ENCODE results near the gene CPA2. TPM values are rescaled to one million over a fixed set of nuclear protein-coding genes. Genes with fewer than 3 reads are reported as not detected.

The CPA2 gene
- polyA plus RNA-seq, 1 donor (not counting 4 experiments of a cell fraction or from before 2014, with no cell fraction given): 0.33 TPM

GRCh38 chr7:130337410-130337971, 70.8 kb downstream of the CPA2 start:
- Histone ChIP-seq H3K9me3 (ENCODE audit: control insufficient read depth, low read depth, low read length) (no peaks in the 10 kb centered on the region), H2AFZ (ENCODE audit: control insufficient read depth, low read length) (no peak overlapping the region), H3K79me2 (ENCODE audit: control insufficient read depth, insufficient read depth, low read length) (no peaks in the 10 kb centered on the region), H3K9ac (ENCODE audit: control insufficient read depth, extremely low read depth, insufficient read depth, low read length) (no peak overlapping the region), H3K27ac (ENCODE audit: control insufficient read depth, insufficient read depth, low read length) (no peak overlapping the region), H3K4me3 (ENCODE audit: control insufficient read depth in 2 of 3, extremely low read depth in 1 of 3, insufficient read depth in 2 of 3, low read depth in 1 of 3, low read length in 3 of 3) (no peak overlapping the region), H3K27me3 (ENCODE audit: control insufficient read depth, extremely low read depth, insufficient read depth, low read length) (no peaks in the 10 kb centered on the region), H3K36me3 (ENCODE audit: control insufficient read depth in 2 of 2, extremely low read depth in 1 of 2, insufficient read depth in 2 of 2, low read length in 2 of 2) (no peaks in the 10 kb centered on the region), H3K4me2 (ENCODE audit: control insufficient read depth, extremely low read depth, insufficient read depth, low read depth, low read length) (no peak overlapping the region), H3K4me1 (ENCODE audit: control insufficient read depth, extremely low read depth, insufficient read depth, low read length) (no peaks in the 10 kb centered on the region), H3K9me1 (ENCODE audit: control insufficient read depth, extremely low read depth, insufficient read depth, low read length) (no peaks in the 10 kb centered on the region), H4K20me1 (ENCODE audit: control insufficient read depth, extremely low read depth, insufficient read depth, low read length) (no peaks in the 10 kb centered on the region)
- TF ChIP-seq CTCF (optimal IDR thresholded peaks at IDR 0.05 in 1 of 3, IDR thresholded peaks at IDR 0.05 in 1 of 3, conservative IDR thresholded peaks at IDR 0.05 in 1 of 3; ENCODE audit: extremely low read depth in 1 of 3, insufficient read depth in 2 of 3, low read length in 3 of 3): no peak
- no peak for TF ChIP-seq EZH2 (IDR thresholded peaks at IDR 0.05; ENCODE audit: low read length)
- dilution Hi-C loops (cut with MboI; ENCODE audit: extremely low pct_ligation_motif_present, low sequenced_read_pairs): no loop called here
- FAIRE-seq: no peak
- DNase-seq (ENCODE audit: low read depth, low spot score): no peak

GRCh38 chr7:130338233-130338632, 71.6 kb downstream of the CPA2 start:
- Histone ChIP-seq H3K36me3 (ENCODE audit: control insufficient read depth in 2 of 2, extremely low read depth in 1 of 2, insufficient read depth in 2 of 2, low read length in 2 of 2) (no peaks in the 10 kb centered on the region), H3K9me3 (ENCODE audit: control insufficient read depth, low read depth, low read length) (no peaks in the 10 kb centered on the region), H3K79me2 (ENCODE audit: control insufficient read depth, insufficient read depth, low read length) (no peaks in the 10 kb centered on the region), H3K9ac (ENCODE audit: control insufficient read depth, extremely low read depth, insufficient read depth, low read length) (no peak overlapping the region), H2AFZ (ENCODE audit: control insufficient read depth, low read length) (no peak overlapping the region), H3K4me2 (ENCODE audit: control insufficient read depth, extremely low read depth, insufficient read depth, low read depth, low read length) (no peak overlapping the region), H3K9me1 (ENCODE audit: control insufficient read depth, extremely low read depth, insufficient read depth, low read length) (no peaks in the 10 kb centered on the region), H3K4me3 (ENCODE audit: control insufficient read depth in 2 of 3, extremely low read depth in 1 of 3, insufficient read depth in 2 of 3, low read depth in 1 of 3, low read length in 3 of 3) (no peak overlapping the region), H3K4me1 (ENCODE audit: control insufficient read depth, extremely low read depth, insufficient read depth, low read length) (no peaks in the 10 kb centered on the region), H3K27me3 (ENCODE audit: control insufficient read depth, extremely low read depth, insufficient read depth, low read length) (no peaks in the 10 kb centered on the region), H3K27ac (ENCODE audit: control insufficient read depth, insufficient read depth, low read length) (no peak overlapping the region), H4K20me1 (ENCODE audit: control insufficient read depth, extremely low read depth, insufficient read depth, low read length) (no peaks in the 10 kb centered on the region)
- no peak for TF ChIP-seq CTCF (optimal IDR thresholded peaks at IDR 0.05 in 1 of 3, IDR thresholded peaks at IDR 0.05 in 1 of 3, conservative IDR thresholded peaks at IDR 0.05 in 1 of 3; ENCODE audit: extremely low read depth in 1 of 3, insufficient read depth in 2 of 3, low read length in 3 of 3)
- TF ChIP-seq EZH2 (IDR thresholded peaks at IDR 0.05; ENCODE audit: low read length): no peak
- dilution Hi-C loops (cut with MboI; ENCODE audit: extremely low pct_ligation_motif_present, low sequenced_read_pairs): no loop called here
- FAIRE-seq (no peak), DNase-seq (ENCODE audit: low read depth, low spot score) (no peak)

Other genes starting within 250 kb of the CPA2 start
- 16.6 to 23.7 TPM (median 20.3 TPM) in 3 replicates for gene ZC3HC1, start 215.5 kb upstream of the CPA2 start, polyA plus RNA-seq
- gene KLHDC10, start 196.3 kb upstream of the CPA2 start, polyA plus RNA-seq: 17.3 to 22.7 TPM (median 20.3 TPM) in 3 replicates
- gene TMEM209, start 61.5 kb upstream of the CPA2 start, polyA plus RNA-seq: 15.3 to 25.9 TPM (median 20.0 TPM) in 3 replicates
- gene SSMEM1, start 59.0 kb upstream of the CPA2 start, polyA plus RNA-seq: not detected in 3 replicates
- gene CPA4, start 26.3 kb downstream of the CPA2 start, polyA plus RNA-seq: 248 to 423 TPM (median 276 TPM) in 3 replicates
- gene CPA5, start 78.0 kb downstream of the CPA2 start, polyA plus RNA-seq: 0.24 to 0.35 TPM (median 0.27 TPM) in 3 replicates
- not detected in 3 replicates for gene CPA1, start 113.6 kb downstream of the CPA2 start, polyA plus RNA-seq
- gene CEP41, start 174.2 kb downstream of the CPA2 start, polyA plus RNA-seq: 10.1 to 21.5 TPM (median 13.4 TPM) in 3 replicates
- gene MEST, start 225.2 kb downstream of the CPA2 start, polyA plus RNA-seq: 3.7 to 5.8 TPM (median 3.8 TPM) in 3 replicates

Data from keratinocyte (primary cell).